OCI-LY7 (cell line): ENCODE results near the gene SNCA.

Experiments
- EZH2phosphoT487 ChIP-seq: fragments of 200-600 bp; sonication (generic); IDR thresholded peaks from 2 replicates; pipeline ENCODE4 v1.6.1; 2018; ENCODE audit warnings: low read depth, borderline replicate concordance, mild to moderate bottlenecking, mixed run types, antibody characterized with exemption, low read length, moderate library complexity, mixed read lengths
- TF ChIP-seq, protein P1 (sequence below): fragments of 200-600 bp; sonication (generic); conservative IDR thresholded peaks from 2 replicates; pipeline ENCODE4 v1.5.1; 2014; ENCODE audit warnings: mild to moderate bottlenecking, antibody characterized with exemption, low read length, moderate library complexity, mixed read lengths

DNA sequence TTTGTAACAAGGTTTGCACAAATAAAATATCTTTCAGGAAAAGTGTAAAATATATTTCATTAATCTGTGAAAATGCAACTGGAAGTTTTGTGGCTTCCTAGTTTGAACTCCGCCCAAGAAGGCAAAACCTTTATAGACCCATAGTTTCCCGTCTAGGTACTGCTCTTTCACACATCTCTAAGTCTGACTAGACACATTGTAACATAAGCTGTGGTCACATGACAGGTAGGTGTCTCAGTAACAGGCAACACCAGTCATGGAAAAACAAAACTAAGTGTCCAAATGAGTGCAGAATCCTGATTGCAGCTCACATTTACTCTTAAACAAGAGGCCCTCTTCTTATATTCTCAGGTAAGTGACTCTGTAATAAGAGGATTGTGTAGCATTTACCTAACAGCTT lies 55.6 kb downstream of the SNCA start:
- TF ChIP-seq, protein P1, sequence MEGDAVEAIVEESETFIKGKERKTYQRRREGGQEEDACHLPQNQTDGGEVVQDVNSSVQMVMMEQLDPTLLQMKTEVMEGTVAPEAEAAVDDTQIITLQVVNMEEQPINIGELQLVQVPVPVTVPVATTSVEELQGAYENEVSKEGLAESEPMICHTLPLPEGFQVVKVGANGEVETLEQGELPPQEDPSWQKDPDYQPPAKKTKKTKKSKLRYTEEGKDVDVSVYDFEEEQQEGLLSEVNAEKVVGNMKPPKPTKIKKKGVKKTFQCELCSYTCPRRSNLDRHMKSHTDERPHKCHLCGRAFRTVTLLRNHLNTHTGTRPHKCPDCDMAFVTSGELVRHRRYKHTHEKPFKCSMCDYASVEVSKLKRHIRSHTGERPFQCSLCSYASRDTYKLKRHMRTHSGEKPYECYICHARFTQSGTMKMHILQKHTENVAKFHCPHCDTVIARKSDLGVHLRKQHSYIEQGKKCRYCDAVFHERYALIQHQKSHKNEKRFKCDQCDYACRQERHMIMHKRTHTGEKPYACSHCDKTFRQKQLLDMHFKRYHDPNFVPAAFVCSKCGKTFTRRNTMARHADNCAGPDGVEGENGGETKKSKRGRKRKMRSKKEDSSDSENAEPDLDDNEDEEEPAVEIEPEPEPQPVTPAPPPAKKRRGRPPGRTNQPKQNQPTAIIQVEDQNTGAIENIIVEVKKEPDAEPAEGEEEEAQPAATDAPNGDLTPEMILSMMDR = no peak
- no peak for TF ChIP-seq EZH2phosphoT487
